H9 (cell line): Measurements from ENCODE around the gene NCDN. TPM values are rescaled to one million over a fixed set of nuclear protein-coding genes. Genes with fewer than 3 reads are reported as not detected.

Experiments used
- DNase-seq: peaks from one replicate; pipeline ENCODE4 v3.0.0-alpha.2; 2017
- H2AFZ ChIP-seq: one replicate; pipeline ENCODE4 v1.6.1; 2013; ENCODE audit warnings: mild to moderate bottlenecking, low read length, control low read depth, moderate library complexity
- H2AK5ac ChIP-seq: 2 replicates; pipeline ENCODE4 v1.6.1; 2013; ENCODE audit warnings: low read length, control low read depth, mixed read lengths; ENCODE audit not compliant: insufficient read length
- H2BK120ac ChIP-seq: one replicate; pipeline ENCODE4 v1.6.1; 2013; ENCODE audit warnings: low read depth, mild to moderate bottlenecking, low read length, control low read depth, inconsistent platforms; ENCODE audit not compliant: poor library complexity, severe bottlenecking
- H2BK12ac ChIP-seq: 2 replicates; pipeline ENCODE4 v1.6.1; 2013; ENCODE audit warnings: low read length, control low read depth, mixed read lengths, low read depth; ENCODE audit not compliant: insufficient read length
- H2BK15ac ChIP-seq: 2 replicates; pipeline ENCODE4 v1.6.1; 2013; ENCODE audit warnings: low read depth, low read length, control low read depth
- H2BK20ac ChIP-seq: one replicate; pipeline ENCODE4 v1.6.1; 2013; ENCODE audit warnings: low read depth, mild to moderate bottlenecking, low read length, control low read depth, inconsistent platforms; ENCODE audit not compliant: poor library complexity, severe bottlenecking
- H2BK5ac ChIP-seq: 2 replicates; pipeline ENCODE4 v1.6.1; 2013; ENCODE audit warnings: low read length, control low read depth, mixed read lengths; ENCODE audit not compliant: insufficient read length
- H3K14ac ChIP-seq: 2 replicates; pipeline ENCODE4 v1.6.1; 2013; ENCODE audit warnings: low read length, control low read depth; ENCODE audit not compliant: insufficient read depth
- H3K18ac ChIP-seq: 2 replicates; pipeline ENCODE4 v1.6.1; 2013; ENCODE audit warnings: low read depth, mild to moderate bottlenecking, mixed read lengths, low read length, control low read depth; ENCODE audit not compliant: insufficient read length
- H3K23ac ChIP-seq: 2 replicates; pipeline ENCODE4 v1.6.1; 2013; ENCODE audit warnings: low read length, control low read depth, mixed read lengths, low read depth; ENCODE audit not compliant: insufficient read length
- H3K23me2 ChIP-seq: 2 replicates; pipeline ENCODE4 v1.6.1; 2013; ENCODE audit warnings: low read depth, mild to moderate bottlenecking, mixed read lengths, low read length, control low read depth; ENCODE audit not compliant: insufficient read length, poor library complexity, severe bottlenecking
- H3K27ac ChIP-seq: 2 replicates; pipeline ENCODE4 v1.5.1; 2013; ENCODE audit warnings: low read length, control low read depth, mixed read lengths, low read depth; ENCODE audit not compliant: insufficient read length
- H3K27me3 ChIP-seq: 2 replicates; pipeline ENCODE4 v1.6.1; 2013; ENCODE audit warnings: low read length, control low read depth, inconsistent platforms; ENCODE audit not compliant: insufficient read depth
- H3K4ac ChIP-seq: 2 replicates; pipeline ENCODE4 v1.6.1; 2013; ENCODE audit warnings: low read depth, mild to moderate bottlenecking, control low read depth, inconsistent platforms, low read length, moderate library complexity
- H3K4me1 ChIP-seq: 2 replicates; pipeline ENCODE4 v1.6.1; 2013; ENCODE audit warnings: low read length, control low read depth, inconsistent platforms; ENCODE audit not compliant: insufficient read depth
- H3K4me2 ChIP-seq: 2 replicates; pipeline ENCODE4 v1.6.1; 2013; ENCODE audit warnings: low read length, control low read depth, mixed read lengths; ENCODE audit not compliant: insufficient read length, insufficient read depth
- H3K56ac ChIP-seq: 2 replicates; pipeline ENCODE4 v1.6.1; 2013; ENCODE audit warnings: low read depth, mild to moderate bottlenecking, mixed read lengths, low read length, control low read depth; ENCODE audit not compliant: insufficient read length
- H3K79me1 ChIP-seq: 2 replicates; pipeline ENCODE4 v1.6.1; 2013; ENCODE audit warnings: low read depth, mild to moderate bottlenecking, moderate library complexity, low read length, control low read depth, inconsistent platforms; ENCODE audit not compliant: insufficient read depth, poor library complexity, severe bottlenecking
- H3K79me2 ChIP-seq: 2 replicates; pipeline ENCODE4 v1.6.1; 2013; ENCODE audit warnings: low read length, control low read depth, inconsistent platforms; ENCODE audit not compliant: insufficient read depth
- H3K9ac ChIP-seq: 2 replicates; pipeline ENCODE4 v1.6.1; 2013; ENCODE audit warnings: low read length, control low read depth, mixed read lengths; ENCODE audit not compliant: insufficient read length; ENCODE audit errors: extremely low read depth
- H3K9me3 ChIP-seq: one replicate; pipeline ENCODE4 v1.6.1; 2013; ENCODE audit warnings: low read depth, low read length, inconsistent platforms; ENCODE audit not compliant: control insufficient read depth
- H3T11ph ChIP-seq: one replicate; pipeline ENCODE4 v1.6.1; 2013; ENCODE audit warnings: mild to moderate bottlenecking, low read length, control low read depth, inconsistent platforms
- H4K20me1 ChIP-seq: one replicate; pipeline ENCODE4 v1.6.1; 2013; ENCODE audit not compliant: control insufficient read depth, insufficient read length, insufficient read depth
- H4K5ac ChIP-seq: 2 replicates; pipeline ENCODE4 v1.6.1; 2013; ENCODE audit warnings: low read depth, mild to moderate bottlenecking, mixed read lengths, low read length, control low read depth; ENCODE audit not compliant: insufficient read length
- H4K8ac ChIP-seq: replicated peaks from 2 replicates; pipeline ENCODE4 v1.6.1; 2013; ENCODE audit warnings: low read length, control low read depth, mixed read lengths, low read depth; ENCODE audit not compliant: insufficient read length
- H4K91ac ChIP-seq: 2 replicates; pipeline ENCODE4 v1.6.1; 2013; ENCODE audit warnings: low read depth, mild to moderate bottlenecking, moderate library complexity, mixed read lengths, low read length, control low read depth; ENCODE audit not compliant: insufficient read length
- H3K27ac Mint-ChIP-seq, 3 experiments: 2 replicates in 2 of 3; 3 replicates in 1 of 3; pipeline ENCODE4 v1.8.0; 2020 to 2021; ENCODE audit warnings: mixed read lengths in 3 of 3, mild to moderate bottlenecking in 1 of 3, moderate library complexity in 1 of 3
- H3K27me3 Mint-ChIP-seq: 2 replicates; pipeline ENCODE4 v1.8.0; 2021; ENCODE audit warnings: low read depth, mild to moderate bottlenecking, moderate library complexity, mixed read lengths
- H3K36me3 Mint-ChIP-seq, 3 experiments: 2 replicates in 2 of 3; 3 replicates in 1 of 3; pipeline ENCODE4 v1.8.0; 2020 to 2021; ENCODE audit warnings: low read depth in 3 of 3, mixed read lengths in 3 of 3; ENCODE audit not compliant: insufficient read depth in 1 of 3
- H3K4me1 Mint-ChIP-seq, 2 experiments: 2 replicates each; pipeline ENCODE4 v1.8.0; 2020; ENCODE audit warnings: mixed read lengths in 2 of 2
- H3K4me3 Mint-ChIP-seq, 2 experiments: 2 replicates in 1 of 2; 3 replicates in 1 of 2; pipeline ENCODE4 v1.8.0; 2020 to 2021; ENCODE audit warnings: mild to moderate bottlenecking in 2 of 2, mixed read lengths in 2 of 2, moderate library complexity in 1 of 2
- H3K9me3 Mint-ChIP-seq, 2 experiments: 2 replicates in 1 of 2; 3 replicates in 1 of 2; pipeline ENCODE4 v1.8.0; 2020; ENCODE audit warnings: mild to moderate bottlenecking in 2 of 2, mixed read lengths in 2 of 2, moderate library complexity in 1 of 2
- CTCF ChIP-seq: fragments of 200-600 bp; sonication (generic); conservative IDR thresholded peaks from 3 replicates; pipeline ENCODE4 v1.8.0; 2021; ENCODE audit warnings: antibody characterized with exemption, mild to moderate bottlenecking
- WGBS: extraction: QIAGEN DNeasy Blood & Tissue Kit; methylation state at CpG from one replicate; pipeline ENCODE4 v1.1.7; 2013; ENCODE audit warnings: missing lambda C conversion rate, low lambda C conversion rate, mixed read lengths; ENCODE audit not compliant: insufficient read length; ENCODE audit errors: extremely low coverage; 5-methylcytosine and 5-hydroxymethylcytosine counted together
- total RNA-seq: library from RNA; stranded (reverse); gene quantifications from 2 replicates; pipeline ENCODE4 v1.2.1, GENCODE V29; 2021

Gene NCDN
- total RNA-seq, 1 experiment from 2014 or later: 44.2 TPM

- H3K79me2 ChIP-seq: peaks cover 14% of the 10 kb centered on the region; the same call in 1 of the 2 replicates
- H4K5ac ChIP-seq: no peak overlapping the region
- H3K14ac ChIP-seq: no peak overlapping the region
- H3K23me2 ChIP-seq: no peaks in the 10 kb centered on the region
- H4K20me1 ChIP-seq: no peaks in the 10 kb centered on the region
- no peak overlapping the region for H3T11ph ChIP-seq
- H2BK120ac ChIP-seq: no peak overlapping the region
- H2AFZ ChIP-seq: no peak overlapping the region
- H4K8ac ChIP-seq: no peak overlapping the region
- H3K23ac ChIP-seq: no peak overlapping the region
- H3K4me1 Mint-ChIP-seq: peaks cover 44 to 49% of the 10 kb centered on the region in 2 experiments
- H3K27ac Mint-ChIP-seq: peak overlapping the region; percentile 17 to 63 (median 61); a peak in 3 of 7 replicates
- no peak for TF ChIP-seq CTCF
- H3K27me3 ChIP-seq: no peaks in the 10 kb centered on the region
- H3K9me3 Mint-ChIP-seq: no peaks in the 10 kb centered on the region
- peaks cover 11% of the 10 kb centered on the region for H3K4me1 ChIP-seq
- no peaks in the 10 kb centered on the region for H3K27me3 Mint-ChIP-seq
- WGBS: no CpG with 5 or more reads among the region's 1 CpG
- H3K27ac ChIP-seq: no peak overlapping the region
- no peak overlapping the region for H2AK5ac ChIP-seq
- H2BK15ac ChIP-seq: no peak overlapping the region
- H2BK20ac ChIP-seq: no peak overlapping the region
- peaks cover 3 to 24% (median 18%) of the 10 kb centered on the region in 3 experiments; a peak in 6 of 7 replicates for H3K36me3 Mint-ChIP-seq
- no peak overlapping the region for H2BK12ac ChIP-seq
- H3K9me3 ChIP-seq: no peaks in the 10 kb centered on the region
- H3K4me3 Mint-ChIP-seq: no peak overlapping the region
- peaks cover 3% of the 10 kb centered on the region for H3K79me1 ChIP-seq
- H3K4ac ChIP-seq: no peak overlapping the region
- DNase-seq: no peak
- H3K56ac ChIP-seq: no peak overlapping the region
- no peak overlapping the region for H3K4me2 ChIP-seq
- H2BK5ac ChIP-seq: no peak overlapping the region
- H4K91ac ChIP-seq: no peak overlapping the region
- H3K9ac ChIP-seq: no peak overlapping the region
- no peak overlapping the region for H3K18ac ChIP-seq
Observed at GRCh38 chr1:35539824-35540261, 17.8 kb upstream of the NCDN start.
